HG02798 (cell line): ENCODE data around the gene RNF214.
"Not testable (repeated sequence)": the region's sequence is repeated elsewhere in the genome, so short reads cannot be mapped to it uniquely, and the experiment has no call there.

Experiments used
- ATAC-seq: cut with Tn5 transposase; IDR thresholded peaks from one replicate; pipeline ENCODE4 v1.9.1; 2021; ENCODE audit warnings: mild to moderate bottlenecking; ENCODE audit not compliant: unreplicated experiment, poor library complexity

RNF214 gene

DNA sequence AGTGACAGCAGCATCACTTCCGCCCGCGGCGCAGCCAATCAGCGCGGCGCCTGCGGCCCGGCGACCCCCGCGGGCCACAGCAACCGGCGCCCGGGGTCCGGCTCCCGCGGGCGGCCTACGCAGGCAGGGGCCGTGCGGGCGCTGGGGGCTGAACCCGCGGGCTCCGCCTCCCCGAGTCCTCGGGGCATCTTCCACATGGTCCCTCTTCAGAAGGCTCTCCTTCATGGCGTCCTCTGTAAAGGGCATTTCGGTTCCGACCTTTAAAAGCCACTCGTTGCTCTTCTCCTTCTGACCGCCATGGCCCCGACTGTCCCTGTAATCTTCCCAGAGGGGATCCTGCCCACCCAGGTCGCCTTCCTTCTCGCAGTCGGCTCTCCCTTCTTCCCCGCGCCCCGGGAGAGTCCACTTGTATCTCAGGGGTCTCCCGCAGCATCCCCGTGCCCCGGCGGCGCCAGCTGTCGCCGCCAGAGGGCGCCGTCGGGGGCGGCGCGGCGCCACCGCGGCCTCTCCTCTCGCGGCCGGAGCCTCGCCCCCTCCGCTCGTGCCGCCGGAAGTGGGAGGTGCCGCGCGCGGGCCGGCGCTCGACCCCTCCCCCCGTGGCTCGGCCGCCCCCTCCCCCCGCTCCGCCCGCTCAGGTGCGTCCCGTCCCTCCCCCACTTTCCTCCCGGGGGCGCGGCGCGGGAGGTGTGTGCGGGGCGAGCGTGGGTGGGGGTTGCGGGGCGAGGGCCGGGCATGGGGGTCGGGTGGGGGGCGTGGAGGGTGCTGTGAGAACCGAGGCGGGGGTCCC lies at the start of gene RNF214:
Gene RNF214, plus strand, starts transcription at position 580 of the 787 bp plus-strand sequence. CDS start 1,602 bp downstream, outside the sequence.
- ATAC-seq = peak; percentile 80

DNA sequence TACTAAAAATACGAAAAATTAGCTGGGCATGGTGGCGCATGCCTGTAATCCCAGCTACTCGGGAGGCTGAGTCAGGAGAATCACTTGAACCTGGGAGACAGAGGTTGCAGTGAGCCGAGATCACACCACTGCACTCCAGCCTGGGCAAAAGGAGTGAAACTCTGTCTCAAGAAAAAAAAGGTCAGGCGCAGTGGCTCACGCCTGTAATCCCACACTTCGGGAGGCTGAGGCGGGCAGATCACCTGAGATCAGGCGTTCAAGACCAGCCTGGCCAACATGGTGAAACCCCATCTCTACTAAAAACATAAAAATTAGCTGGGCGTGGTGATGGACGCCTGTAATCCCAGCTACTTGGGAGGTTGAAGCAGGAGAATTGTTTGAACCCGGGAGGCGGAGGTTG lies 49.3 kb upstream of the RNF214 start:
- not testable (repeated sequence) for ATAC-seq

DNA sequence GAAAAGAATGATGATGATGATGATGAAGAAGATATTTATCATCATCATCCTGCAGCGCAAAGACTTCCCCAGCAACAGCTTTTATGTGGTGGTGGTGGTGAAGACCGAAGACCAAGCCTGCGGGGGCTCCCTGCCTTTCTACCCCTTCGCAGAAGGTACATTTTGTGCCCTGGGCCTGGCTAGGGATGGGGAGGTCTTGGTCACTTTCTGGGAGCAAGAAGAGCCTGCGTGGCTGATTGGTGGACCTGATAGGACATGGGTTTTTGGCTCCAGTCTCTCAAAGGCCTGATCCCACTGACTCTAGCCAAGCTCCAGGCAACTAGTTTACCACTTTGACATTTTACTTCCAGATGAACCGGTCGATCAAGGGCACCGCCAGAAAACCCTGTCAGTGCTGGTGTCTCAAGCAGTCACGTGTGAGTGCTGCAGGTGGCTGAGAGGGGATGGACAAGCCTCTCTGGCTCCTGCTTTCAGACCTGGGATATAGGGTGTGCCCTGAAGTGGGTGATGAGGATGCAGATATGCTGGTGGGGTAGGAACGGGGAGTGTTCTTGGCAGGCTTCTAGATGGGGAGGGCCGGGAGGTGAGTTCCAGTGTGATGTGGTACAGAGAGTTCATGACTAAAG lies 48.6 kb upstream of the RNF214 start:
- no peak for ATAC-seq

DNA sequence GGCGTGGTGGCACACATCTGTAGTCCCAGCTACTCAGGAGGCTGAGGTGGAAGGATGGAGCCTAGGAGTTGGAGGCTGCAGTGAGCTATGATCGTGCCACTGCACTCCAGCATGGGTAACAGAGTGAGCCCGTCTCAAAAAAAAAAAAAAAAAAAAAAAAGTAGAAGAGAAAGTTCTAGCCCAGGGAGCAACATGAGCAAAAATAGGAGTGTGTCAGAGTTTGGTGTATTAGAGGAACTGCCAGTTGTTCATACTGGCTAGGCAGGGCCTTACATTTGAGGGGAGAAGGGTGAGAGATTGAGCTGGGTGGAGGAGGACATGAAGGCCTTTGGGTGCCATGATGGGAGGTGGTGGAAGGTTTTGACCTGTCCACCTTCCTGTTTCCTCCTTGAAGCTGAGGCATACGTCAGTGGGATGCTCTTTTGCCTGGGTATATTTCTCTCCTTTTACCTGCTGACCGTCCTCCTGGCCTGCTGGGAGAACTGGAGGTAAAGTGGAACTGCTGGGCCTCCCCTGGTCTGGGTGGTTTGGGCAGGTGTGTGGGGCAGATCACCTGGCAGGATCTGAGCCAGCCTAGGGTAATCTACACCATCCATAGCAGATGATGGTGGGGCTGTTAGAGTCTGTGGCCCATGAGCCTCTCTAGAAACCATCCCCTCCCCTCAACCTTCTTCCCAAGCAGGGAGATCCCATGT lies 46.6 kb upstream of the RNF214 start:
- no peak for ATAC-seq

DNA sequence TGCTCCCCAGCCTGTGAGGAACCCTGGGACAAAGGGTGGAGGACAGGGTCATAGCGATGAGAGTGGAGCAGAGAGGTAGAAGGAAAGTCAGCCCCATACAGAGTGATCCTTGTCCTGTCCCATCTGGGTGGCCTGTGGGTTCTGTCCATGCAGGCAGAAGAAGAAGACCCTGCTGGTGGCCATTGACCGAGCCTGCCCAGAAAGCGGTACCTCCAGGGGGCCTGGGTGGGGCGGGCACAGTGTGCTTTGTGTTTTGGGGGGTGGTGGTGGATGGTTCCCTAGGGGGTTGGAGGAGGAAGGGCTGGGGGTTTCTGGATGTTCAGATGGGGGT lies 46.1 kb upstream of the RNF214 start:
- no peak for ATAC-seq

DNA sequence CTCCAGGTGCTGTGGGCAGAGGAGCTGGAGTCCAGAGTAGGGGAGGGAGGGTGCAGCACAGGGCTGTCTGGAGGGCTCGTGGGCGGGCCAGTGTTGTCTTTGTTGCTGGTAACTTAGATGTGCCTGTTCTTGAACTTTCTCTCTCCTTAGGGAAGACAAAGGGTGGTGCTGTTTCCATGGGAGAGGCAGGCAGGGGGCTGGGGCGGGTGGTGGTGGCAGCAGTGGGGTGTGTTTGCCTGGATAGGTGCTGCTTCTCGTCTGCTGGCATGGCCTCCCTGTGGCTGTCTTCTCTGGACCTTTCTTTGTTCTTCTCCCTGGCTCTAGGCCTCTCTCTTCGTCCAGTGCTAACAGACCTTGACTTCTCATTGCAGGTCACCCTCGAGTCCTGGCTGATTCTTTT lies 45.5 kb upstream of the RNF214 start:
- no peak for ATAC-seq

DNA sequence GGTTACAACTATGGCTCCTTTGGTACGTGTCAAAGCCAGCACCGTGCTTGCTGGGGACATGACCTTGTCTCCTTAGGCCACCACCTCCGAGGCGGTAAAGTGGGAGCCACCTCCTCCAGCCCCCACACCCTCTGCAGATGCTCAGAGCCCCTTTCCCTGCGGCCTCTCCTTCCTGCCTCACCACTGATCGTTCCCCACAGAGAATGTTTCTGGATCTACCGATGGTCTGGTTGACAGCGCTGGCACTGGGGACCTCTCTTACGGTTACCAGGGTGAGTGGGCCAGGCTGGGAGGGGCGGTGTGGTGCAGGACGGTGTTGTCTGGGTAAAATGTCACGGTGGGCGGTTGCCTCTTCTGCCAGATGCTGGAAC lies 45.1 kb upstream of the RNF214 start:
- no peak for ATAC-seq

DNA sequence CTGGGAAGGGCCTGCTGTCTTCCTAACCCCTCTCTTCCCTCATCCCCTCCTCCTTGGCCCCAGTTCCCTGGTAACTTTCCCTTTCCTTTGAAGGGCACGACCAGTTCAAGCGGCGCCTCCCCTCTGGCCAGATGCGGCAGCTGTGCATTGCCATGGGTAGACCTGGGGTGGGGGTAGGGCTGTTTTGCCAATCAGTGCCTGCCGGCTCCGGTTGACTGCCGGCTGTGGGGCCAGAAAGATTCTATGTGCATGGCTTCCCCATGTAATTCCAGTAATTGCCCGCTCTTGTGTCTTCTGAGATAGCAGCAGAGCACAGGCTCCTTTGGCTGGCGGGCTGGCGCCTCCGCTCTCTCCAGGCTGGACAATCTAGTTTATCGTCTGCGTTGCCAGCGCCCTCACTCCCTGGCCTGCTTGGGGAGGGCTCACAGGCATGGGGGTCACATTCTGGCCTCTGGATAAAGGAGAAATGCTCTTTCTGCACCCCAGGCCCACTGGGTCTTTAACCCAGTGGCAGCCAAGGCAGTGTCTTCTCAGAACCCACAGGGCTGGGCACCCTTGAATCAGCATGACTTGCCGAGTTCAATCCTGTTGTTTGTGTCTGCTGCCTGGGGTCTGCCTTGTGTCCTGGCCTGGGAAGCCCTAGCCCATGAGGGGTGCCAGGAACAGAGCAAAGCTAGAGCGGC lies 44.5 kb upstream of the RNF214 start:
- no peak for ATAC-seq

DNA sequence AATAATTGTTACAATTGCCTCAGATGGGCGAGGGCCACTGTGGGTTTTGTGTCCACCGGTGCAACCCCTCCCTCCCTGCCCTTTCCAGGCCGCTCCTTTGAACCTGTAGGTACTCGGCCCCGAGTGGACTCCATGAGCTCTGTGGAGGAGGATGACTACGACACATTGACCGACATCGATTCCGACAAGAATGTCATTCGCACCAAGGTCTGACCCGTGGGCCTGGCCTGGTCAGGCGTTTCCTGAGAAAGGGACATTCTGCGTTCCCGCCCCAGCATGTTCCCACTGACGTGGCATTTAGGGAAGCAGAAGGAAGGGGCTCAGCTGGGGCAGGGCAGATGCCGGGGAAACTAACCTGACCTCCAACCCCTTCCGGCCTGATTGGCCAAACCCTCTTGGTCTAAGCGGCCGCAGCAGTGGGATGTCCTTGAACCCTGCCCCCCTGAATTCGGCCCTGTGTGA lies 43.8 kb upstream of the RNF214 start:
- no peak for ATAC-seq

DNA sequence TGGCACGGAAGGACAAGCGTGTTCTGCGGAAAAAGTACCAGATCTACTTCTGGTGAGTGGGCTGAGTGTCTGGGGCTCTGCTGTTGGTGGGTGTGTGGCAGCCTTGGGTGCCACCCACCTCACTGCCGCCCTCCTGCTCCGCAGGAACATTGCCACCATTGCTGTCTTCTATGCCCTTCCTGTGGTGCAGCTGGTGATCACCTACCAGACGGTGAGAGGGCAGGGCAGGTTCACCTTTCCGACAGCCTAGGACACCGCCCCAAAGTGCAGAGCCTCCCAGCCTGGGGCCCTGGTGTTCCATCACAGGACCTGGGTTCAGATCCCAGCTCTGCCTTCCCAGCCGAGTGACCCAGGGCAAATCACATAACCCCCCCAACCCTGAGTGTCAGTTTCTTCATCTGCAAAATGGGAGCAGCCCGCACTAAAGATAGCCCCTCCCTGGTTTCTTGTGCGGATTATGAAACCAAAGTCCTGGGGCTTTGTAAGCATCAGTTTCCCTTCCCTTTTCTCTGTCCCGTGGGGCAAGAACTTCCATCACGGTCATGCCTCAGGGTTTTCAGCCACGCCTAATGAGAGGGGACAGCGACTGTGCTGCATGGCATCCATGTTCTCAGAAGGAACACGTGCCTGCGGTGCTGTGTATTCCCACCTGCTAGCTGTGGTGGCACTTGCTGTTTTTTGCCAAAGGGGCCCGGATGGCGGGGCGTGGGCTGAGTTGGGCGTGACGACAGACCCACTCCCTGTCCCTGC lies 43.1 kb upstream of the RNF214 start:
- peak; percentile 55 for ATAC-seq

DNA sequence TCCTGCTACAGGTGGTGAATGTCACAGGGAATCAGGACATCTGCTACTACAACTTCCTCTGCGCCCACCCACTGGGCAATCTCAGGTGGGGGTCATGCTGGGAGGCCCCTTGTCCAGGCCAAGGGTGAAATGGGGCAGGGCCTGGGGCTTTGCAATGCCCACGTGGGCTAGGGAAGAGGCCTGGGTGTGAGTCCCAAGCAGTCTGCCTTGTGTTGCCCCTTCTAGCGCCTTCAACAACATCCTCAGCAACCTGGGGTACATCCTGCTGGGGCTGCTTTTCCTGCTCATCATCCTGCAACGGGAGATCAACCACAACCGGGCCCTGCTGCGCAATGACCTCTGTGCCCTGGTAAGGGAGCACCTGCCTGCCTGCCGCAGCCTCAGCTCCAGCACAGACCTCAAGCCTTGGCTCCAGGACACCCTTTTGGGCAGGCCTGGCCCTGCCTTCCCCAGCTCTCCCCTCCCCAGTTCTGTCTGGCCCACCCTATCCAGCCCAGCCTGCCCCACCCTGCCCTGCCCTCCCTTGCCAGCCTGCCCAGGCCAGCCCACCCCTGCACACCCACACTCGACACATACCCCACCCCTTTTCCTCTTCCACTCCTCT lies 42.4 kb upstream of the RNF214 start:
- no peak for ATAC-seq

DNA sequence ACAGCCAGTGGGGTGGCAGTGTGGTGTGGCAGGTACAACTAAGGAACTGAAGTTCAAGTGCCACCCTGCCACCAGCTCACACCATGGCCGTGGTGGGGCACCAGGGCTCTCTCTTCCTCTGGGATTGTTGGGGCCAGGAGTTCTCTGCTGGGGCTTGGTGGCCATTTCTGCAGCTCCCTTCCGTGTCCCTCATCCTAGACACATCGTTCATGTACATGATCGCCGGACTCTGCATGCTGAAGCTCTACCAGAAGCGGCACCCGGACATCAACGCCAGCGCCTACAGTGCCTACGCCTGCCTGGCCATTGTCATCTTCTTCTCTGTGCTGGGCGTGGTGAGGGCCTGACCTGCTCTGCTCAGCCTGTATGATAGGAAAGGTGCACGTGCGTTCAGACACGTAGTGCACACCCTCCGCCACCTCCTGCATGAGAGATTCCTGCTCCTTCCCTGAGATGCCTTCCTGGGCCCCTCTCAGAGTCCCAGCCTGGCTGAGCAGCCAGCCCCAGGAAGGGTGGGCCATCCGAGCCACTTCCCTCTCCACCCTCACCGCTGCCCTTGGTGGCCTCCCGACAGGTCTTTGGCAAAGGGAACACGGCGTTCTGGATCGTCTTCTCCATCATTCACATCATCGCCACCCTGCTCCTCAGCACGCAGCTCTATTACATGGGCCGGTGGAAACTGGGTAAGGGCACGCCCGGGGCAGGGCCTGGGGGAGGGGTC lies 40.6 kb upstream of the RNF214 start:
- no peak for ATAC-seq

DNA sequence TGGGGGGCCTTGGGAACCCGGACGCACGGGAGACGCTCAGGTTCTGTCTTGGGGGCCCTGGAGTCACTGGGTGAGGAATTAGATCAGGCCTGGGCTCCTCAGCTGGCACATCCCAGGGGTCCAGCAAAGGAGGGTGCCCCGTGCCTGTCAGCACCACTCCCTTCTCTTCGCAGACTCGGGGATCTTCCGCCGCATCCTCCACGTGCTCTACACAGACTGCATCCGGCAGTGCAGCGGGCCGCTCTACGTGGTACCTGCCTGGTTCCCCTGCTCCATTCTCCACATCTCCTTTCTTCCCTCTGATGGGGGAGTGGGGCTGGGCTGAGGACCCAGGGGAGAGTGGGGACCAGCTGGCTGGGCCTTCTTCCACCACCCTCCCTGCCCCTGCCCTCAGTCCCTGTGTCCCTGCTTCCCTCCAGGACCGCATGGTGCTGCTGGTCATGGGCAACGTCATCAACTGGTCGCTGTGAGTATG lies 40.0 kb upstream of the RNF214 start:
- ATAC-seq = no peak

DNA sequence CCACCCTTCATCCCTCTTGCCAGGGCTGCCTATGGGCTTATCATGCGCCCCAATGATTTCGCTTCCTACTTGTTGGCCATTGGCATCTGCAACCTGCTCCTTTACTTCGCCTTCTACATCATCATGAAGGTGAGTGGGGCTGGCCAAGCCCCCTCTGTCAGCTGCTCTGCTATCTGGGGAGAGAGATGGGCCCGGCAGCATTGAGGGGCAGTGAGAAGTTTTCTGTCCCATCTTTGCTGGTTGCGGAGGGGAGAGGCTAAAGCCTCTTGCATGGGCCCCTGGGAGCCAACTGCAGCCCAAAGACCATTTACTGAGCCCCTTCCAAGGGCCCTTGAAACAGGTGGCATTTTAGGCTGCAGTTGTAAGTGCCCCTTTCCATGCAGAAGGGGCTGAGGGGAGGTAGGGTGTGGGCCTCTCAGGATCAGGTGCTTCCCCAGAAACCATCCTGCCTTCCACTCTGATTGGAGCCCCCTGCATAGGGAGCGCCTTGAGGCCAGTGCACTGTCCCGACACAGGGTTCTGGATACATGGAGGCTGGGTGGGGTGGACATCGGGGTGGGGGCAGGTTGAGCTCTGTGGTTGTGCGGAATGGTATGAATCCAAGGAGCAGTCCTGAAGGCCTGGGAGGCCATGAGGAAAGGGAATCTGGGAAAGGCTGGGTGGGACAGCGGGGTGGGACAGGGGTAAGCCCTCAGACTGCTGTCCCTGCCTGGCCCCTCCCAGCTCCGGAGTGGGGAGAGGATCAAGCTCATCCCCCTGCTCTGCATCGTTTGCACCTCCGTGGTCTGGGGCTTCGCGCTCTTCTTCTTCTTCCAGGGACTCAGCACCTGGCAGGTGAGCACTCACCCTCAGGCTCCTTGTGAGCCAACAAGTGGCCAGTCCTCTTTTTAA lies 39.1 kb upstream of the RNF214 start:
- ATAC-seq = no peak

DNA sequence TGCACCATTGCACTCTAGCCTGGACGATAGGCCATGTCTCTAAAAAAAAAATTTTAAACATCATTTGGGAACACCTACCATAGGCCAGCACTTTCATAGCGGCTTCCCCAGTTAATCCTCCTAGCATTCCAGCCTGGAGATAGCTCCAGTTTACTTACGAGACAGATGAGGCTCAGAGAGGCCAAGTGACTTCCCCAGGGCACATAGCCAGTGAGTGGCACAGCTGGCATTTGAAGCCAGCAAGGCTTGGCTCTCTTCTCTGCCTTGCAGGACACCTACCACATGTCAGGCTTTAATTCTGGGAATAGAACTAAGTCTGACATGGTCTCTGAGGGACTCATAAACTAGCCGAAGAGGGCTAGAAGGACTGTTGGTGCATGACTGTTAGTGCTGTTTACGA lies 38.2 kb upstream of the RNF214 start:
- ATAC-seq = no peak

DNA sequence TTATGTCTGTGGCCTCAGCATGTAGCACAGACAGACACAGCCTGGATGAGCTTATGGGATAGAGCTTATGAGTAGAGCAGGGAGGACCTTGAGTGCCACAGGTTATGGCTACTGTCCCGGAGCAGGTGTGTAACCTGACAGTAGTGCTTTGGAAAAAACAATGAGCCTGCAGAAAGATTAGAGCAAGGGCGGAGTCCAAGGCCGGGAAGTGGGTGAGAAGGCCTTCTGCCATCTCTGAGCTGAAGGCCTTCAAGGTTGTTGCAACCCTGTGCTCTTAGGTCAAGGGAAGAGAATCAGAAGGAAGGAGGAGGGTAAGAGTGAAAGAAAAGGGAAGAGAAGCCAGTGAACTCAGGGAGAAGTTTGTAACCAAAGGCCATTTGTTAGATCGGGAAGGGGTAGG lies 37.2 kb upstream of the RNF214 start:
- no peak for ATAC-seq

DNA sequence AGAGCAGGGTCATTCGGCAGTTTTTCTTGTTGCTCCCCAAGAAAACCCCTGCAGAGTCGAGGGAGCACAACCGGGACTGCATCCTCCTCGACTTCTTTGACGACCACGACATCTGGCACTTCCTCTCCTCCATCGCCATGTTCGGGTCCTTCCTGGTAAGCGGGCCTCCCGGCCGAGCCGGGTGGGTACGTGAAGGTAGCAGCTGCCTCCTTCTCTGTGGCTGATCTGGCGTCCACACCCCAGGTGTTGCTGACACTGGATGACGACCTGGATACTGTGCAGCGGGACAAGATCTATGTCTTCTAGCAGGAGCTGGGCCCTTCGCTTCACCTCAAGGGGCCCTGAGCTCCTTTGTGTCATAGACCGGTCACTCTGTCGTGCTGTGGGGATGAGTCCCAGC lies 36.7 kb upstream of the RNF214 start:
- no peak for ATAC-seq

DNA sequence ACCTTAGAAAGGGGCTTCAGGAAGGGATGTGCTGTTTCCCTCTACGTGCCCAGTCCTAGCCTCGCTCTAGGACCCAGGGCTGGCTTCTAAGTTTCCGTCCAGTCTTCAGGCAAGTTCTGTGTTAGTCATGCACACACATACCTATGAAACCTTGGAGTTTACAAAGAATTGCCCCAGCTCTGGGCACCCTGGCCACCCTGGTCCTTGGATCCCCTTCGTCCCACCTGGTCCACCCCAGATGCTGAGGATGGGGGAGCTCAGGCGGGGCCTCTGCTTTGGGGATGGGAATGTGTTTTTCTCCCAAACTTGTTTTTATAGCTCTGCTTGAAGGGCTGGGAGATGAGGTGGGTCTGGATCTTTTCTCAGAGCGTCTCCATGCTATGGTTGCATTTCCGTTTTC lies 35.5 kb upstream of the RNF214 start:
- ATAC-seq = no peak
